Breast epithelium (tissue), 4 donors: Measurements from ENCODE around the gene SCARF2. TPM values are rescaled to one million over a fixed set of nuclear protein-coding genes. Genes with fewer than 3 reads are reported as not detected.

Experiments used
- DNase-seq, 2 donors: peaks; one replicate each; pipeline ENCODE4 v3.0.0-alpha.2; 2019; ENCODE audit warnings: low spot score in 2 of 2
- H3K27ac ChIP-seq, 2 donors: fragments of 200-600 bp; sonication (generic) in 1 of 2; one replicate each; pipeline ENCODE4 v1.5.1; 2016 to 2019; ENCODE audit warnings: mild to moderate bottlenecking in 1 of 2
- H3K27me3 ChIP-seq, 2 donors: fragments of 200-600 bp; sonication (generic) in 1 of 2; one replicate each; pipeline versions ENCODE4 v1.5.1 to v1.6.0; 2017 to 2019; ENCODE audit warnings: control low read depth in 1 of 2, mild to moderate bottlenecking in 1 of 2
- H3K36me3 ChIP-seq: fragments of 200-600 bp; one replicate; pipeline ENCODE4 v1.5.1; 2019
- H3K4me1 ChIP-seq, 2 donors: fragments of 200-600 bp; sonication (generic); one replicate each; pipeline ENCODE4 v1.5.1; 2016 to 2019; ENCODE audit warnings: control low read depth in 1 of 2
- H3K4me3 ChIP-seq, 3 donors: fragments of 200-600 bp; sonication (generic); 1 replicate in 2 of 3; 2 replicates in 1 of 3; pipeline ENCODE4 v1.5.1; 2016 to 2019; ENCODE audit warnings: mild to moderate bottlenecking in 3 of 3, moderate library complexity in 2 of 3
- H3K9me3 ChIP-seq, 2 donors: fragments of 200-600 bp; sonication (generic) in 1 of 2; one replicate each; pipeline ENCODE4 v1.5.1; 2016 to 2019; ENCODE audit warnings: control low read depth in 1 of 2
- CTCF ChIP-seq, 3 donors: fragments of 450-650 bp; IDR thresholded peaks; one replicate each; pipeline ENCODE4 v1.5.1; 2016 to 2017; ENCODE audit warnings: antibody characterized with exemption in 3 of 3, mild to moderate bottlenecking in 3 of 3, moderate library complexity in 3 of 3
- POLR2A ChIP-seq: fragments of 450-650 bp; IDR thresholded peaks from one replicate; pipeline ENCODE4 v1.6.1; 2016; ENCODE audit warnings: antibody characterized with exemption, mild to moderate bottlenecking, moderate library complexity
- POLR2AphosphoS5 ChIP-seq, 3 donors: sonication (generic); formaldehyde crosslinking; IDR thresholded peaks; one replicate each; pipeline ENCODE4 v1.6.1; 2017; ENCODE audit warnings: antibody characterized with exemption in 3 of 3
- intact Hi-C: fragments of 100-400 bp; cut with DNase I; formaldehyde crosslinking; loops from one replicate; pipeline ENCODE4 v1.15.1; 2023; ENCODE audit warnings: low total_unique reads
- total RNA-seq, 3 donors: library from RNA; depleted of rRNA; stranded (reverse); fragments of >200 nt; gene quantifications; one replicate each; pipeline ENCODE4 v1.1.0, GENCODE V29; 2016

Gene SCARF2
- total RNA-seq, 3 donors from 2014 or later: 5.3 to 14.7 (median 12.3) TPM

DNA sequence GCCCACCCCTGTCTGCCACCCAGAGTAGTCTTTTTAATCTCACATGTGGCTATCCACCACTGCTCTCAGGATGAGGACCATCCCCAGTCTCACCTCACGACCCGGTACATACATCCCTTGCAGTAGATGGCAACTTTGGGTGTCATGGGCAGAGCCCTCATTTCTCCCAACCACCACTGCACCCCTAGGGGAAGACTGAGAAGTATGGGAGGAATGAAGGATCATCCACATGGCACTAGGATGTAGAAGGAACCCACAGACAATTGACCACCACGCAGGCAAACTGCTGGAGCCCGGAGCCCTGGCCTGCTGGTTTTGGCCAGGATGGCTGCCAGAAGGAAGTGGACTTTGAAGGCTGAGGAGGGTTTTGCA, 1.9 kb upstream of the SCARF2 start:
- Histone ChIP-seq H3K36me3 (no peaks in the 10 kb centered on the region), H3K4me1 (no peaks in the 10 kb centered on the region), H3K27ac (peak overlapping the region in 1 of 2 donors; percentile 97), H3K9me3 (no peaks in the 10 kb centered on the region), H3K4me3 (no peak overlapping the region), H3K27me3 (peaks cover 0 to 9% of the 10 kb centered on the region in 2 donors)
- DNase-seq: no peak
- no peak for TF ChIP-seq POLR2AphosphoS5 (IDR thresholded peaks at IDR 0.05)
- no peak for TF ChIP-seq CTCF (IDR thresholded peaks at IDR 0.05)
- TF ChIP-seq POLR2A: no peak
- intact Hi-C loops: no loop called here

- Histone ChIP-seq H3K4me3 (peak overlapping the region; percentile 62 to 87 (median 69)), H3K4me1 (no peaks in the 10 kb centered on the region), H3K9me3 (no peaks in the 10 kb centered on the region), H3K36me3 (no peaks in the 10 kb centered on the region), H3K27ac (peak overlapping the region; percentile 85 to 97), H3K27me3 (peaks cover 0 to 9% of the 10 kb centered on the region in 2 donors)
- intact Hi-C loops: no loop called here
- no peak for DNase-seq
- no peak for TF ChIP-seq POLR2A
- no peak for TF ChIP-seq POLR2AphosphoS5 (IDR thresholded peaks at IDR 0.05)
- no peak for TF ChIP-seq CTCF (IDR thresholded peaks at IDR 0.05)
These were observed 1.3 kb upstream of the SCARF2 start for GRCh38 chr22:20438678-20439492.

GRCh38 chr22:20438427-20438677, 727 bp upstream of the SCARF2 start:
- peak overlapping the region; percentile 85 to 97 for H3K27ac ChIP-seq
- H3K4me3 ChIP-seq: peak overlapping the region; percentile 62 to 87 (median 69)
- intact Hi-C loops: no loop called here
- H3K9me3 ChIP-seq: no peaks in the 10 kb centered on the region
- H3K27me3 ChIP-seq: peaks cover 0 to 9% of the 10 kb centered on the region in 2 donors
- H3K4me1 ChIP-seq: no peaks in the 10 kb centered on the region
- no peak for DNase-seq
- TF ChIP-seq POLR2A (no peak), POLR2AphosphoS5 (IDR thresholded peaks at IDR 0.05) (no peak), CTCF (IDR thresholded peaks at IDR 0.05) (no peak)
- no peaks in the 10 kb centered on the region for H3K36me3 ChIP-seq

DNA sequence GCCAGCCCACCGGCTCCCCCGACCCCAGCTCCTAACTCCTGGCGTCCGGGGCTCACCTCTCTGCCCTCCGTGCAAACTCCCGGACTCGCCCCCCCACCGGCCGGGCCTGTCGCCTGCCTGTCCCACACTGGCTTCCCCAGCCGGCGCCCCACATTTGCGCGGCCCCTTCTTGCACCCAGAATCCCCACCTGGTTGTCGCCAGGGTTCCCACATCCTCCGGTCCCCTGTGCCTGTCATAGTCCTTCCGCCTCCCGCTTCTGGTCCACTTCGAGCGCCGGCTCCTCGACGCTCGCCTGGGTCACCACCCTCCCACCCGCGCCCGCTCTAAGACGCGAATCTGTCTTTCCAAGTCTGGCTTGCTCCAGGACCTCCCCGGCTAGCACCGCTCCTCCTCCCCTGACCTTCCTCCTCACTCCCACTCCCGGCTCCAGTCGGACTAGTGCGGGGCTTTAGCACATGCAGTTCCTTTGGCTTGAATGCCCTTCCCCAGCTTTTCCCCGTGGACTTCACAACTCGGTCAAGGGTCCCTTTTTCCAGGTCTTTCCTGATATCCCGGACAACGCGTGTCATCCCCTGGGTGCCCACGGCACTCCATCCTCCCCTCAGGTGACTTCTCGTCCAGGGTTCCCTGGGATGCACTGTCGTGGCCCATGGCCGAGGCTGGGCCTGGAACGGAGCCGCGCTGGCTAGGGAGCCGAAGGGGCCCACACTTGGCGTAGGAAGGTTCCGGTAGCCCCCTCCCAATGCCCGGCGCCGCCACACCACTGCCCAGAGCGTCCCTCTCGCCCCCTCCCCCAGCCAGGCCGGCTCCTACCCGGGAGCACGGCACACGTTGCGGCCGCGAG, 635 bp downstream of the SCARF2 start:
- H3K4me3 ChIP-seq: peak overlapping the region; percentile 62 to 87 (median 69)
- no peak for DNase-seq
- no peaks in the 10 kb centered on the region for H3K4me1 ChIP-seq
- intact Hi-C loops: no loop called here
- peaks cover 0 to 9% of the 10 kb centered on the region in 2 donors for H3K27me3 ChIP-seq
- H3K27ac ChIP-seq: peak overlapping the region; percentile 36 to 97
- no peaks in the 10 kb centered on the region for H3K36me3 ChIP-seq
- H3K9me3 ChIP-seq: no peaks in the 10 kb centered on the region
- TF ChIP-seq CTCF (IDR thresholded peaks at IDR 0.05) (no peak), POLR2A (no peak)

- Histone ChIP-seq H3K27ac (peak overlapping the region; percentile 36 to 97), H3K9me3 (no peaks in the 10 kb centered on the region), H3K36me3 (no peaks in the 10 kb centered on the region), H3K4me3 (peak overlapping the region; percentile 62 to 87 (median 69)), H3K27me3 (peaks cover 0 to 9% of the 10 kb centered on the region in 2 donors), H3K4me1 (peaks cover under 1 to 2% of the 10 kb centered on the region in 2 donors)
- intact Hi-C loops: no loop called here
- DNase-seq: no peak
- no peak for TF ChIP-seq POLR2A
- no peak for TF ChIP-seq CTCF (IDR thresholded peaks at IDR 0.05)
- no peak for TF ChIP-seq POLR2AphosphoS5 (IDR thresholded peaks at IDR 0.05)
These were observed 1.3 kb downstream of the SCARF2 start for GRCh38 chr22:20436307-20436767.
